SU-DHL-6 (cell line): ENCODE results near the gene MAST4.

Experiments
- CTCF ChIP-seq: fragments of 200-600 bp; sonication (generic); IDR thresholded peaks from one replicate; pipeline ENCODE4 v1.5.1; 2017; ENCODE audit warnings: antibody characterized with exemption, mild to moderate bottlenecking, low read length, moderate library complexity; ENCODE audit not compliant: insufficient read depth, poor library complexity, severe bottlenecking
- EZH2phosphoT487 ChIP-seq: fragments of 200-600 bp; sonication (generic), shearing (Covaris generic); conservative IDR thresholded peaks from 2 replicates; pipeline ENCODE4 v1.6.1; 2018; ENCODE audit warnings: mild to moderate bottlenecking, antibody characterized with exemption, low read length, moderate library complexity, mixed read lengths

- TF ChIP-seq CTCF = no peak
- TF ChIP-seq EZH2phosphoT487 = no peak
These were observed 453.9 kb downstream of the MAST4 start for GRCh38 chr5:67050125-67050524.
